A549 treated with dexamethasone at 1 μM for 4 hours (cell line): Measurements from ENCODE around the gene ERBIN. TPM values are rescaled to one million over a fixed set of nuclear protein-coding genes. Genes with fewer than 3 reads are reported as not detected.

Experiments
- total RNA-seq: library from RNA; stranded (reverse); fragments of 200-300 nt; extraction: Qiagen RNA extraction; gene quantifications from 5 replicates; pipeline ENCODE4 v1.2.3, GENCODE V29; 2022

ERBIN gene, protein sequence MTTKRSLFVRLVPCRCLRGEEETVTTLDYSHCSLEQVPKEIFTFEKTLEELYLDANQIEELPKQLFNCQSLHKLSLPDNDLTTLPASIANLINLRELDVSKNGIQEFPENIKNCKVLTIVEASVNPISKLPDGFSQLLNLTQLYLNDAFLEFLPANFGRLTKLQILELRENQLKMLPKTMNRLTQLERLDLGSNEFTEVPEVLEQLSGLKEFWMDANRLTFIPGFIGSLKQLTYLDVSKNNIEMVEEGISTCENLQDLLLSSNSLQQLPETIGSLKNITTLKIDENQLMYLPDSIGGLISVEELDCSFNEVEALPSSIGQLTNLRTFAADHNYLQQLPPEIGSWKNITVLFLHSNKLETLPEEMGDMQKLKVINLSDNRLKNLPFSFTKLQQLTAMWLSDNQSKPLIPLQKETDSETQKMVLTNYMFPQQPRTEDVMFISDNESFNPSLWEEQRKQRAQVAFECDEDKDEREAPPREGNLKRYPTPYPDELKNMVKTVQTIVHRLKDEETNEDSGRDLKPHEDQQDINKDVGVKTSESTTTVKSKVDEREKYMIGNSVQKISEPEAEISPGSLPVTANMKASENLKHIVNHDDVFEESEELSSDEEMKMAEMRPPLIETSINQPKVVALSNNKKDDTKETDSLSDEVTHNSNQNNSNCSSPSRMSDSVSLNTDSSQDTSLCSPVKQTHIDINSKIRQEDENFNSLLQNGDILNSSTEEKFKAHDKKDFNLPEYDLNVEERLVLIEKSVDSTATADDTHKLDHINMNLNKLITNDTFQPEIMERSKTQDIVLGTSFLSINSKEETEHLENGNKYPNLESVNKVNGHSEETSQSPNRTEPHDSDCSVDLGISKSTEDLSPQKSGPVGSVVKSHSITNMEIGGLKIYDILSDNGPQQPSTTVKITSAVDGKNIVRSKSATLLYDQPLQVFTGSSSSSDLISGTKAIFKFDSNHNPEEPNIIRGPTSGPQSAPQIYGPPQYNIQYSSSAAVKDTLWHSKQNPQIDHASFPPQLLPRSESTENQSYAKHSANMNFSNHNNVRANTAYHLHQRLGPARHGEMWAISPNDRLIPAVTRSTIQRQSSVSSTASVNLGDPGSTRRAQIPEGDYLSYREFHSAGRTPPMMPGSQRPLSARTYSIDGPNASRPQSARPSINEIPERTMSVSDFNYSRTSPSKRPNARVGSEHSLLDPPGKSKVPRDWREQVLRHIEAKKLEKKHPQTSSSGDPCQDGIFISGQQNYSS (N-terminal part only)
- 24.0 to 34.9 TPM (median 32.5 TPM) in 5 replicates for total RNA-seq

DNA sequence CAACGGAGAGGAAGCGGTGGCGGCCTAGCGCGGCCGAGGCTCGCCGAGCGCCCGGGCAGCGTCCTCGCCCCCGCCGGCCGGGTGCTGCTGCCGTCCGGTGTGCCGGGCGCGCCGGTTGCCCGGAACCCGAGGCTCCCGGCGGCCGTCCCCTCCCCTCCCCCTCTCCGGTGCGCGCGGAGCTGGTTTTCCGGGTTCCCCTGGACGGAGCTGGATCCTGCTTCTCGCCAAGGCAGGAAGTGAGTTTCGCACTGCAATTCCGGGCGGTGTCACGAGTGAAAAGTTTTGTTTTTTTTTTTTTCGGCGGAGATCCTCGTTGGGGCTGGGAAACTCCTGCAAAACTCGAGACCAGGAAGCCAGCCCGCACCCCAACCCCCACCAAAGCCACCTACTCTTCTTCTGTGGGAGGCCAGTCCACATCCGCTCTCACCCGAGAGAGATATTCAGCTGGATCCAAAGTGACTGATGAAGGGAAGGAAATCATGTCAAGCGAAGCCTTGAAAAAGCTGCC lies at the start of gene ERBIN:
TSS of gene ERBIN (plus strand) at position 300 of the 508 bp plus-strand sequence. CDS start 66,144 bp downstream, outside the sequence.

Other genes with a start within 250 kb of the ERBIN start
- 5.8 to 9.4 TPM (median 7.6 TPM) in 5 replicates for gene SGTB, start 204.5 kb upstream of the ERBIN start, total RNA-seq
- 56.9 to 76.4 TPM (median 67.6 TPM) in 5 replicates for gene NLN, start 204.4 kb upstream of the ERBIN start, total RNA-seq
- 24.0 to 34.6 TPM (median 31.5 TPM) in 5 replicates for gene SREK1, start 217.7 kb downstream of the ERBIN start, total RNA-seq